ENCODE measurements around the gene TIGD6. TPM values are rescaled to one million over a fixed set of nuclear protein-coding genes. Genes with fewer than 3 reads are reported as not detected.

Gene TIGD6
- total and polyA plus RNA-seq, 2 of the 4 experiments (the other 2 are of a cell fraction): 5.8 to 6.6 TPM

DNA sequence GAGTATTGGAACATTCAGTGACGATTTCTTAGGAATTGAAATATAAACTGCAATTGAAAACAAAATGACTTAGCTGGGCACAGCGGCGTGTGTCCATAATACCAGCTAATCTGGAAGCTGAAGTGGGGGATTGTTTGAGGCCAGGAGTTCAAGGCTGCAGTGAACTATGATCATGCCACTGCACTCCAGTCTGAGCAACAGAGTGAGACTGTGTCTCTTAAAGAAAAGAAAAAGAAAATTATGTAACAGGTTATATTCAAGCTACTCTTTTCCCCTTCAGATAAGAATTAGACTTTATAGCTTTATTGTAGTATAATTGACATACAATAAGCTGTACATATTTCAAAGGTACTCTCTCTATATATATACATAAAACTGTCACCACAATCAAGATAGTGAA is 33.5 kb downstream of the TIGD6 start:
- Histone ChIP-seq H3K4ac (ENCODE audit: low read depth, low read length) (no peak overlapping the region), H2BK20ac (ENCODE audit: low read depth, low read length) (no peak overlapping the region), H3K9me3 (ENCODE audit: control insufficient read depth, insufficient read depth, low read length) (no peaks in the 10 kb centered on the region), H3K56ac (ENCODE audit: extremely low read depth, insufficient read depth, low read length) (no peak overlapping the region), H3K4me3 (ENCODE audit: insufficient read depth, low read depth, low read length) (no peak overlapping the region), H3K4me1 (ENCODE audit: control insufficient read depth, insufficient read depth, low read length) (no peaks in the 10 kb centered on the region), H3K27ac (ENCODE audit: insufficient read depth, low read length) (no peak overlapping the region), H3K14ac (replicated peaks; ENCODE audit: low read depth, low read length) (no peak overlapping the region), H3K79me1 (ENCODE audit: low read depth in 1 of 2, low read length in 2 of 2) (peaks cover 0 to 11% of the 10 kb centered on the region in 2 experiments; a peak in 2 of 4 replicates), H2BK120ac (ENCODE audit: low read depth, low read length) (no peak overlapping the region), H3K36me3 (ENCODE audit: control insufficient read depth, insufficient read depth, low read length) (no peaks in the 10 kb centered on the region), H3K23ac (ENCODE audit: low read depth, low read length) (no peak overlapping the region), H2BK5ac (ENCODE audit: low read depth, low read length, poor library complexity, severe bottlenecking) (no peak overlapping the region), H4K91ac (ENCODE audit: insufficient read depth, low read depth, low read length) (no peak overlapping the region), H2AFZ (replicated peaks; ENCODE audit: low read length, poor library complexity) (no peak overlapping the region), H3K9ac (ENCODE audit: low read depth, low read length) (no peak overlapping the region), H3K4me2 (ENCODE audit: low read depth, low read length) (no peak overlapping the region), H2BK15ac (ENCODE audit: low read depth, low read length) (no peak overlapping the region), H4K20me1 (ENCODE audit: insufficient read depth, low read length) (no peaks in the 10 kb centered on the region), H3K9me1 (ENCODE audit: insufficient read depth, low read length) (0 out of 2 replicates have a peak, but pooled peaks cover under 1% of the 10 kb centered on the region), H2AK9ac (replicated peaks; ENCODE audit: low read depth, low read length, poor library complexity) (no peak overlapping the region), H4K8ac (ENCODE audit: low read depth in 2 of 2, low read length in 2 of 2) (no peak overlapping the region), H3K27me3 (ENCODE audit: control insufficient read depth, insufficient read depth, low read length) (no peaks in the 10 kb centered on the region), H3K18ac (ENCODE audit: low read depth, low read length) (no peak overlapping the region), H2AK5ac (ENCODE audit: low read depth, low read length) (no peak overlapping the region), H4K5ac (ENCODE audit: low read depth, low read length) (no peak overlapping the region)
- dilution Hi-C loops (cut with HindIII; ENCODE audit: low sequenced_read_pairs, unreplicated experiment) (no loop called here), in situ Hi-C loops (cut with MboI; ENCODE audit: low sequenced_read_pairs) (no loop called here), intact Hi-C loops (cut with micrococcal nuclease) (no loop called here)
- POLR2A ChIA-PET (ENCODE audit: unreplicated experiment): interaction anchor here (0.6 kb wide), 1 partner anchor 9 kb away, joined by 6 read pairs; no protein-coding TSS in a partner anchor
- TF ChIP-seq ELK1 (IDR thresholded peaks at IDR 0.05; ENCODE audit: borderline replicate concordance, low read depth, low read length) (no peak), MAFK (IDR thresholded peaks at IDR 0.05; ENCODE audit: low read depth, low read length) (no peak), CHD1 (IDR thresholded peaks at IDR 0.05; ENCODE audit: low read depth, low read length) (no peak), RCOR1 (IDR thresholded peaks at IDR 0.05; ENCODE audit: insufficient replicate concordance, low read length) (no peak), USF2 (IDR thresholded peaks at IDR 0.05; ENCODE audit: low read depth, low read length) (no peak), BHLHE40 (IDR thresholded peaks at IDR 0.05; ENCODE audit: low read depth, low read length) (no peak), SMC3 (IDR thresholded peaks at IDR 0.05; ENCODE audit: low read depth, low read length) (no peak), MAZ (IDR thresholded peaks at IDR 0.05; ENCODE audit: borderline replicate concordance, low read depth, low read length) (no peak), MXI1 (IDR thresholded peaks at IDR 0.05; ENCODE audit: borderline replicate concordance, low read depth, low read length) (no peak)
- no TSS peak for BruUV-seq (replicated peaks)
- WGBS, 2 experiments (ENCODE audit: extremely low coverage in 2 of 2, insufficient read length in 1 of 2): 76% methylated on average over 3 of the region's 3 CpGs; no CpG with 5 or more reads in 1 of the 2 experiments
- CTCF ChIA-PET: interaction anchor here (0.7 to 1.5 kb wide), 3 partner anchors 24 to 133 kb away, joined by 3 to 4 read pairs (median 3); no protein-coding TSS in a partner anchor
- DNase-seq (no peak), ATAC-seq (ENCODE audit: low read depth) (no peak)
